ENCODE results near the gene RHCE. TPM values are rescaled to one million over a fixed set of nuclear protein-coding genes. Genes with fewer than 3 reads are reported as not detected.
A peak's percentile ranks its signal among the peaks of the same experiment; 100 is the strongest.
"Not testable (repeated sequence)": the region's sequence is repeated elsewhere in the genome, so short reads cannot be mapped to it uniquely, and the experiment has no call there.

Gene RHCE
- total RNA-seq, 1 experiment from 2014 or later: 3.1 TPM

DNA sequence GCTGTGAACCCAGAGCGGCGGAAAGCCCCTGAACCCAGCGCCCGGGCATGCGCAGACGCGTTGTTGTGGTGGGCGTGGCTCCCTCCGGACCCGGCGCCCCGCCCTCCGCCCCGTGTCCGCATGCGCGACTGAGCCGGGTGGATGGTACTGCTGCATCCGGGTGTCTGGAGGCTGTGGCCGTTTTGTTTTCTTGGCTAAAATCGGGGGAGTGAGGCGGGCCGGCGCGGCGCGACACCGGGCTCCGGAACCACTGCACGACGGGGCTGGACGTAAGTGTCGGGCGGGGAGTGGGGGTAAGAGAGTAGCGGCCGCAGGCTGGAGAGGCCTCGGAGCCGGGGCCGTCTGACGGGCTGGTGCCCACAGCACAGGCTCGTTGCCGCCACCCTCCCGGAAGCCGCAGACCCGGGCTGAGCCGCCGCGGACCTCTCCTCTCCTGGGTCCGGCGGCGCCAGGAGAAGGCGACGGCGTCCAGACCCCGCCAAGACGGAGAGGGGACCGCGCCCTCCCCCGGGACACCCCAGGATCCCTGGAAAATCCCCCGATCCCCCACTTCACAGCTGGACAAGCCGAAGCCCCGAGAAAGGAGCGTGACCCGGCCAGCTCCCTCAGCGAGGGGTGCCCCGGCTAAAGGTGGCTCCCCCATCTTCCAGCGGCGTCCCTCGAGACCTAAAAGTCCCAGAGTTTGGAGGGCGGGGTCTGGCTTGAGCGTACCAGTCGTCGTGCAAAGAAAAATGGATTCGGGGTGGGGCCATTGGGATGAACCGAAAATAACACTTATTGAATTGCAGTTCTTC lies 82.2 kb downstream of the RHCE start, which contains the start of gene TMEM50A:
TMEM50A (plus strand) TSS at position 147 of the 794 bp plus-strand sequence. CDS start 2,153 bp downstream, outside the sequence.
- no peaks in the 10 kb centered on the region for H3K9me2 ChIP-seq (replicated peaks; ENCODE audit: insufficient read depth, low read length)
- peaks cover 57% of the 10 kb centered on the region for H3K79me2 ChIP-seq (ENCODE audit: low read length)
- no peaks in the 10 kb centered on the region for H4K20me1 ChIP-seq (ENCODE audit: insufficient read depth, low read depth, low read length)
- H3K36me3 ChIP-seq (ENCODE audit: insufficient read depth, low read length): peaks cover 20% of the 10 kb centered on the region; the same call in 1 of the 2 replicates
- H3K27me3 ChIP-seq (ENCODE audit: low read length): no peaks in the 10 kb centered on the region
- peak within 1 kb of the TSS; percentile 89 for H2AFZ ChIP-seq (ENCODE audit: low read length)
- H3K27ac ChIP-seq (ENCODE audit: low read length): peak within 1 kb of the TSS; percentile 87
- peak; percentile 94 for DNase-seq
- H3K4me3 ChIP-seq (ENCODE audit: low read length): peak within 1 kb of the TSS; percentile 96
- H3K4me1 ChIP-seq (ENCODE audit: low read length): peaks cover 18% of the 10 kb centered on the region
- peak within 1 kb of the TSS; percentile 99 for H3K9ac ChIP-seq (ENCODE audit: low read length)
- peak within 1 kb of the TSS; percentile 86 for H3K4me2 ChIP-seq (ENCODE audit: low read depth, low read length, poor library complexity, severe bottlenecking)
- H3K9me3 ChIP-seq (ENCODE audit: low read length): no peaks in the 10 kb centered on the region

- not testable (repeated sequence) for DNase-seq; H2AFZ ChIP-seq (ENCODE audit: low read length); H3K9me3 ChIP-seq (ENCODE audit: low read length); H4K20me1 ChIP-seq (ENCODE audit: insufficient read depth, low read depth, low read length); H3K27me3 ChIP-seq (ENCODE audit: low read length); H3K9me2 ChIP-seq (replicated peaks; ENCODE audit: insufficient read depth, low read length)
- Histone ChIP-seq H3K9ac (ENCODE audit: low read length) (peak overlapping the region; percentile 61), H3K27ac (ENCODE audit: low read length) (peak overlapping the region; percentile 87; the same call in 1 of the 2 replicates), H3K4me2 (ENCODE audit: low read depth, low read length, poor library complexity, severe bottlenecking) (peak overlapping the region; percentile 86), H3K36me3 (ENCODE audit: insufficient read depth, low read length) (peaks cover 15% of the 10 kb centered on the region; the same call in 1 of the 2 replicates), H3K4me1 (ENCODE audit: low read length) (peaks cover 18% of the 10 kb centered on the region), H3K79me2 (ENCODE audit: low read length) (peaks cover 53% of the 10 kb centered on the region), H3K4me3 (ENCODE audit: low read length) (peak overlapping the region; percentile 96)
Observed at GRCh38 chr1:25337483-25338187, 83.0 kb downstream of the RHCE start.

DNA sequence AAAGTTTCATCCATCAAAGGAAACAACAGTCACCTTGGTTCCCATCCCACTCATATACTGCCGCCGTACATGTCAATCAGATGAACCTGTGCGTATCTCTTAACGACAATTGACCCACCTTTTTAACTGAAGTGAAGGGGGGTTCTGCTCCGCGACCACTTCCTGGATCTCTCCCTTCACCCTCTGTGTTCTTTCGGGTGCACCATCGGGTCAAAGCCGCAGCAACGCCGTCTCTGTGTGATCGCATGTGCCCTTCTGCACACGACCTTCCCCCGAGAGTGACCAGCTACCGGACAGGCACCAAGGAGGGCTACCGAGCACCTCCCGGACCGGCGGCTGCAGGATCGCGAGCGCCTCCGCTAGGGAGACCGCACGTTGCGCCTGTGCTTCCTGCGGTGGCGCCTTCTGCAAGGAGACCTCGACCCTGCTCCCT lies 83.7 kb downstream of the RHCE start:
- Histone ChIP-seq H3K4me1 (ENCODE audit: low read length) (peaks cover 15% of the 10 kb centered on the region), H3K9ac (ENCODE audit: low read length) (peak overlapping the region; percentile 66), H3K4me2 (ENCODE audit: low read depth, low read length, poor library complexity, severe bottlenecking) (peak overlapping the region; percentile 79), H3K27ac (ENCODE audit: low read length) (peak overlapping the region; percentile 25), H3K4me3 (ENCODE audit: low read length) (peak overlapping the region; percentile 77), H3K79me2 (ENCODE audit: low read length) (peaks cover 50% of the 10 kb centered on the region), H2AFZ (ENCODE audit: low read length) (0 out of 2 replicates have a peak overlapping the region, but pooled peaks have one; percentile 16)
- not testable (repeated sequence) for H3K27me3 ChIP-seq (ENCODE audit: low read length); H4K20me1 ChIP-seq (ENCODE audit: insufficient read depth, low read depth, low read length); H3K36me3 ChIP-seq (ENCODE audit: insufficient read depth, low read length); H3K9me3 ChIP-seq (ENCODE audit: low read length); H3K9me2 ChIP-seq (replicated peaks; ENCODE audit: insufficient read depth, low read length)
- DNase-seq: peak; percentile 66

DNA sequence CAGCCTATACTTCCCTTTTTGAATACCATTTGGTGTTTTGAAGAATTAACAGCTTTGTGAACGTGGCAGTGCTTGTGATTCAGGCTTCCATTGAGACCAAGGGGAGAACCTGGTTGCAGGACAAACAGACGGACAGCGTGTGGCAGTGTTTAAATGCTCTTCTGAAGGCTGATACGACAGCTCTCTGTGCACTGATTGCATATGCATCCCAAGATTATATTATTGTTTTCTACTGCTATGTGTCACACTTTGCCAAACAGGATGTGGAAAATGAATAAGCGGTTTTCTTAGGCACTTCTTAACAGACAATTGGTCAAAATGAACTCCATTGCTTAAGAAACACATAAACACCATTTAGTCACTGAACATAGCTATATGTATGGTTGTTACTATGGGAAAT lies 90.7 kb downstream of the RHCE start:
- DNase-seq; H4K20me1 ChIP-seq (ENCODE audit: insufficient read depth, low read depth, low read length); H2AFZ ChIP-seq (ENCODE audit: low read length); H3K9ac ChIP-seq (ENCODE audit: low read length); H3K36me3 ChIP-seq (ENCODE audit: insufficient read depth, low read length); H3K9me3 ChIP-seq (ENCODE audit: low read length); H3K4me3 ChIP-seq (ENCODE audit: low read length); H3K27me3 ChIP-seq (ENCODE audit: low read length); H3K9me2 ChIP-seq (replicated peaks; ENCODE audit: insufficient read depth, low read length): not testable (repeated sequence)
- Histone ChIP-seq H3K4me2 (ENCODE audit: low read depth, low read length, poor library complexity, severe bottlenecking) (peak overlapping the region; percentile 53), H3K79me2 (ENCODE audit: low read length) (peaks cover 17% of the 10 kb centered on the region), H3K4me1 (ENCODE audit: low read length) (peaks cover 13% of the 10 kb centered on the region), H3K27ac (ENCODE audit: low read length) (peak overlapping the region; percentile 76)

- not testable (repeated sequence) for DNase-seq; H3K9me2 ChIP-seq (replicated peaks; ENCODE audit: insufficient read depth, low read length); H3K27ac ChIP-seq (ENCODE audit: low read length); H3K36me3 ChIP-seq (ENCODE audit: insufficient read depth, low read length); H2AFZ ChIP-seq (ENCODE audit: low read length); H3K9ac ChIP-seq (ENCODE audit: low read length); H3K4me3 ChIP-seq (ENCODE audit: low read length); H3K4me2 ChIP-seq (ENCODE audit: low read depth, low read length, poor library complexity, severe bottlenecking); H4K20me1 ChIP-seq (ENCODE audit: insufficient read depth, low read depth, low read length); H3K9me3 ChIP-seq (ENCODE audit: low read length); H3K27me3 ChIP-seq (ENCODE audit: low read length)
- Histone ChIP-seq H3K4me1 (ENCODE audit: low read length) (peaks cover 13% of the 10 kb centered on the region), H3K79me2 (ENCODE audit: low read length) (peaks cover 17% of the 10 kb centered on the region)
Observed at GRCh38 chr1:25329336-25329735, 91.3 kb downstream of the RHCE start.

DNA sequence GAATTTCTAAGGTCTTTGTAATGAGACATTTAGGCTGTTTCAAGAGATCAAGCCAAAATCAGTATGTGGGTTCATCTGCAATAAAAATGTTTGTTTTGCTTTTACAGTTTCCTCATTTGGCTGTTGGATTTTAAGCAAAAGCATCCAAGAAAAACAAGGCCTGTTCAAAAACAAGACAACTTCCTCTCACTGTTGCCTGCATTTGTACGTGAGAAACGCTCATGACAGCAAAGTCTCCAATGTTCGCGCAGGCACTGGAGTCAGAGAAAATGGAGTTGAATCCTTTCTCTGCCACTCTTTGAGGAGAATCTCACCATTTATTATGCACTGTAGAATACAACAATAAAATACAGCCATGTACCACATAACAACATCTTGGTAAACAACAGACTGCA lies 91.8 kb downstream of the RHCE start:
- H3K4me3 ChIP-seq (ENCODE audit: low read length); H3K27ac ChIP-seq (ENCODE audit: low read length); H3K36me3 ChIP-seq (ENCODE audit: insufficient read depth, low read length); H4K20me1 ChIP-seq (ENCODE audit: insufficient read depth, low read depth, low read length); H3K9me3 ChIP-seq (ENCODE audit: low read length); H3K9me2 ChIP-seq (replicated peaks; ENCODE audit: insufficient read depth, low read length); H3K9ac ChIP-seq (ENCODE audit: low read length); H2AFZ ChIP-seq (ENCODE audit: low read length); H3K27me3 ChIP-seq (ENCODE audit: low read length); H3K4me2 ChIP-seq (ENCODE audit: low read depth, low read length, poor library complexity, severe bottlenecking); DNase-seq: not testable (repeated sequence)
- H3K4me1 ChIP-seq (ENCODE audit: low read length): peaks cover 13% of the 10 kb centered on the region
- peaks cover 17% of the 10 kb centered on the region for H3K79me2 ChIP-seq (ENCODE audit: low read length)

DNA sequence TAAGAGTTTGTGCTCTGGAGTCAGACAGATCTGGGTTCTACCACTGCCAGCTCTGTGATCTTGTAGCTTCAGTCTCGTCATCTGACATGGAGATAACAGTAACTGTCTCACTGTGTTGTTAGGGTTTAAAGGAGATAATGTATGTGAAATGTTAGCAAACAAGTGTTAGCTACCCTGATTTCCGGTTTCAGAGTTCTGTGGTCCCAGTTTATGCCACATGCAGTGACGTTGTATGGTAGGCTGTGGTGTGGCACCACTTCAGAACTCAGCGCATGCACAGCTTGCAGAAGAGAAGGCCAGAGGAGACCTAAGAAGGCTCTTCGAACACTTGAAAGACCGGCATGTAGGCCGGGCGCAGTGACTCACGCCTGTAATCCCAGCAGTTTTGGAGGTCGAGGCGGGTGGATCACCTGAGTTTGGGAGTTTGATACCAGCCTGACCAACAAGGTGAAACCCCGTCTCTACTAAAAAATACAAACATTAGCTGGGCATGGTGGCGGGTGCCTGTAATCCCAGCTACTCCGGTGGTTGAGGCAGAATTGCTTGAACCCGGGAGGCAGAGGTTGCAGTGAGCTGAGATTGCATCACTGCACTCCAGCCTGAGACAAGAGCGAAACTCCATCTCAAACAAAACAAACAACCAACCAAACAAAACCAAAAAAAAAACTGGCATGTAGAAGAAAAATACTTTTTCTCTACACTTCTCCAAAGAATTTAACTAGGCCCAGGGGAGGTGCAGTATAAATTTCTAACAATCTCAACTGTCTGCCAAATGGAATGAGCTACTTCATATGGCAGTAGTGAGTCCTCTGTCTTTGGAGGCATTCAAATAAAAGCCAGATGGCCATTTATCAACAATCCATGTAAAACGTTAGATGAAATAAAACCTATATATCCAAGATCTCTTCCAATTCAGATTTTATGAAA lies 92.5 kb downstream of the RHCE start:
- Histone ChIP-seq H3K4me1 (ENCODE audit: low read length) (peaks cover 13% of the 10 kb centered on the region), H3K79me2 (ENCODE audit: low read length) (peaks cover 17% of the 10 kb centered on the region)
- DNase-seq; H3K4me2 ChIP-seq (ENCODE audit: low read depth, low read length, poor library complexity, severe bottlenecking); H3K27ac ChIP-seq (ENCODE audit: low read length); H2AFZ ChIP-seq (ENCODE audit: low read length); H3K9me3 ChIP-seq (ENCODE audit: low read length); H3K9me2 ChIP-seq (replicated peaks; ENCODE audit: insufficient read depth, low read length); H3K9ac ChIP-seq (ENCODE audit: low read length); H3K36me3 ChIP-seq (ENCODE audit: insufficient read depth, low read length); H3K27me3 ChIP-seq (ENCODE audit: low read length); H3K4me3 ChIP-seq (ENCODE audit: low read length); H4K20me1 ChIP-seq (ENCODE audit: insufficient read depth, low read depth, low read length): not testable (repeated sequence)
